ENCODE data around the gene STXBP2.

Gene STXBP2

DNA sequence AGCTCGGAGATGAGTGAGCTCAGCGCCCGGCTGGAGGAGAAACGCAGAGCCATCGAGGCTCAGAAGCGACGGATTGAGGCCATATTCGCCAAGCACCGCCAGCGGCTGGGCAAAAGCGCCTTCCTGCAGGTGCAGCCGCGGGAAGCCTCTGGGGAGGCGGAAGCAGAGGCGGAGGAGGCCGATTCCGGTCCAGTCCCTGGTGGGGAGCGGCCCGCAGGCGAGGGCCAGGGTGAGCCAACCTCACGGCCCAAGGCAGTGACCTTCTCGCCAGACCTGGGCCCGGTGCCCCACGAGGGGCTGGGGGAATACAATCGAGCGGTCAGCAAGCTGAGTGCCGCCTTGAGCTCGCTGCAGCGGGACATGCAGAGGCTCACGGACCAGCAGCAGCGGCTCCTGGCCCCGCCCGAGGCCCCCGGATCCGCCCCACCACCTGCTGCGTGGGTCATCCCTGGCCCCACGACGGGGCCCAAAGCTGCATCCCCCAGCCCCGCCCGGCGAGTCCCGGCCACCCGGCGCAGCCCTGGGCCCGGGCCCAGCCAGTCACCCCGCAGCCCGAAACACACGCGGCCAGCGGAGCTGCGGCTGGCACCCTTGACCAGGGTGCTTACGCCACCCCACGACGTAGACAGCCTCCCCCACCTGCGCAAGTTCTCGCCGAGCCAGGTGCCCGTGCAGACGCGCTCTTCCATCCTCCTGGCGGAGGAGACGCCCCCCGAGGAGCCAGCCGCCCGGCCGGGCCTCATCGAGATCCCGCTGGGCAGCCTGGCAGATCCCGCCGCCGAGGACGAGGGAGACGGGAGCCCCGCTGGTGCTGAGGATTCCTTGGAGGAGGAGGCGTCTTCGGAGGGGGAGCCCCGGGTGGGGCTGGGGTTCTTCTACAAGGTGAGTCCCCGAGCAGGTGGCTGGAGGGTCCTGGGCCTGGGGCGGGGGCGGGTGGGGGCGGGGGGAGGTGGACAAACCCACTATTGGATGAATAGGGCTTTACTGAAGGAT lies 24.3 kb upstream of the STXBP2 start:
- no peak for DNase-seq (ENCODE audit: low read depth, low spot score)
- H3K27ac ChIP-seq: no peak overlapping the region

DNA sequence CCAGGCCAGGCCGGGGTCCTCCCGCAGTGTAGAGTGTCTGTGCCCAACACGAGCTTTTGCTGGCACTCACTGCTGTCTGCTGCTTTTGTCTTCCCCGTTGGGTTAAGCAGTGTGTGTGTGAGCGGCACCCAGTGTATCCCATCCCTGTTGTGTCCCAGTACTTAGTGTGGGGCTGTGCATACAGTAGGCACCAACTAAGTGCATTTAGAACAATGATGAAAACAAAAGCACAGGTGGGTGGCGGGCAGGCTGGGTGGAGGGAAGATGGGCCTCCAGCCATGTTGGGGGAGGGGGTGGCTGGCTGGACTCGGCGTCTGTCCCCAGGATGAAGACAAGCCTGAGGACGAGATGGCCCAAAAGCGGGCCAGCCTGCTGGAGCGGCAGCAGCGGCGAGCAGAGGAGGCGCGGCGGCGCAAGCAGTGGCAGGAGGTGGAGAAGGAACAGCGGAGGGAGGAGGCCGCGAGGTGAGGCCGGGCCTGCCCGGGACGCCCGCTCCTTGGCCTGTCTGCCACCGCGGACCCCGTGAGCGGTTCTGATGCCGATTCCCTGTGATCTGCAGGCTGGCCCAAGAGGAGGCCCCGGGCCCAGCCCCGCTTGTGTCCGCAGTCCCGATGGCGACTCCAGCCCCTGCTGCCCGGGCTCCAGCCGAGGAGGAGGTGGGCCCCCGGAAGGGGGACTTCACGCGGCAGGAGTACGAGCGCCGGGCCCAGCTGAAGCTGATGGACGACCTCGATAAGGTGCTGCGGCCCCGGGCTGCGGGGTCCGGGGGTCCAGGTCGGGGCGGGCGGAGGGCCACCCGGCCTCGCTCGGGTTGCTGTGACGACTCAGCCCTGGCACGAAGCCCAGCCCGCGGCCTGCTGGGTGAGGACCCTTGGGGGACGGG lies 21.8 kb upstream of the STXBP2 start:
- H3K27ac ChIP-seq: no peak overlapping the region
- DNase-seq (ENCODE audit: low read depth, low spot score): no peak

DNA sequence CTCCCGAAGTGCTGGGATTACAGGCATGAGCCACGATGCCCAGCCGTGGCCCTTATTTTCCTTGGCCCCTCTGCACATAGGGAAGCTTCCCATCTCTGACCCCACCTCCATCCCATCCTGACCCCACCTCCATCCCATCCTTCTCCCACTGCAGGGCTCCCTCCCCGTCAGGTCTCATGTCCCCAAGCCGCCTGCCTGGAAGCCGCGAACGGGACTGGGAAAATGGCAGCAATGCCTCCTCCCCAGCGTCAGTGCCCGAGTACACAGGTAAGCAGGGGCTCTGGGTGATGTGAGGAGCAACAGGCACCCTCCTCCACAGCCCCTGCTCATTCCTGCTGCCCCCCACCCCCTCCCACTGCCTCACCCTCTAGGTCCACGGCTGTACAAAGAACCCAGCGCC lies 19.7 kb upstream of the STXBP2 start:
- DNase-seq (ENCODE audit: low read depth, low spot score): no peak
- no peak overlapping the region for H3K27ac ChIP-seq

- H3K27ac ChIP-seq: no peak overlapping the region
- DNase-seq (ENCODE audit: low read depth, low spot score): no peak
These were observed 19.2 kb upstream of the STXBP2 start for GRCh38 chr19:7617735-7618134.

DNA sequence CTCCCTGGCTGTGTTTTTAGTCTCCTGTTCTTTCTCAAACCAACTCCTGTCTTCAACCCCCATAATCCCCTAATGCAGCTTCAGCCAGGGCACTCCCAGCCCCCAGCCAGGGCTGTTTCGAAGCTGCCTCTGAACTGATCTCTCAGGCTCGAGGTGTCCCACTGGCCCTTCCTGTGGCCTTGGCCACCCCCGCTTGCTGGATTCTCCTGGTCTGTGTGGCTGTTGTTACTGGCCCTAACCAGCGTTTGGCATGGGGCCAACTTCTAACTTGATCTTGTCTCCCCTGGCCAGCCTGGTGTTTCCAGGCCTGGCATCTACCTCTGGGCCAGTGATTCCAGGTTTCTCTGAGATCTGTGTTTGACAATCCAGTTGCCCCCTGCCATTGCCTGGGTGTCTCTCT lies 18.6 kb upstream of the STXBP2 start:
- peak overlapping the region; percentile 64 for H3K27ac ChIP-seq
- no peak for DNase-seq (ENCODE audit: low read depth, low spot score)

- no peak for DNase-seq (ENCODE audit: low read depth, low spot score)
- H3K27ac ChIP-seq: peak overlapping the region; percentile 64
These were observed 18.0 kb upstream of the STXBP2 start for GRCh38 chr19:7618771-7619510.

DNA sequence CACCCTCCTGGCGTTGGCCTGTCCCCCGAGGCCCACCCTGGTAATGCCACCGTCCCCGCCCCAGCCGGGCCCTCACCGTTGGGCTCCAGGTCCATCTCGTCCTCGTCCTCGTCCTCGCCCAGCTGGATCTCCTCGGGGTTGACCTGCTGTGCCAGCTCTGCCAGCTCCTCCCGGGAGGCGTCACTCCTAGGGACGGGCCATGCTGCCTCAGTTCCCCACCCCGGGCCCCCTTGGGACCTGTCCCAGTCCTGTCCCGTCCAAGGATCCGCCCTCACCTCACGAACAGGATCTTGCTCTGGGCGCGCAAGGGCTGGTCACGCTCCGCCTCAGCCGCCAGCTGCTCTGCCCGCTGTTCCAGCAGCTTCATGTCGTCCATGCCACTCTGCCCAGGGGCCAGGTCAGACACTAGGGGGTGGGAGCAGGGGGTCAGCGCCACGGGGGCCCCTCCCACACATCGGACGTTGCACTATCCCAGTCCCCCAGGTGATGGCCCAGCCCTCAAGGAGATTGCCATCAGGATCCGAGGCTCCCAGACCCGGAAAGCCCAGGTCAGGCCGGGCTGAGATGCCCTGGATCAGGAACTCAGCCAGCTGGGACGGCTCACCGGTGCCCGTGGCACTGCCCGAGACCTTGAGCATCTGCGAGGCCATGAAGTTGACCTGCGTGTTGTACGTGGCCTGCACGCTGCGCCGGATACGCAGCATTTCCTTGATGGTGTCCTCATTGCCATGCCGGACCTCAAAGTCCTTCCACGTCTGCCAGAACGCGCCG lies 17.1 kb upstream of the STXBP2 start:
- H3K27ac ChIP-seq: peak overlapping the region; percentile 64
- DNase-seq (ENCODE audit: low read depth, low spot score): no peak

GRCh38 chr19:7620442-7621412 lies 16.2 kb upstream of the STXBP2 start:
- H3K27ac ChIP-seq: no peak overlapping the region
- DNase-seq (ENCODE audit: low read depth, low spot score): no peak

- no peak for DNase-seq (ENCODE audit: low read depth, low spot score)
- no peak overlapping the region for H3K27ac ChIP-seq
These were observed 13.8 kb upstream of the STXBP2 start for GRCh38 chr19:7622933-7623685.

DNA sequence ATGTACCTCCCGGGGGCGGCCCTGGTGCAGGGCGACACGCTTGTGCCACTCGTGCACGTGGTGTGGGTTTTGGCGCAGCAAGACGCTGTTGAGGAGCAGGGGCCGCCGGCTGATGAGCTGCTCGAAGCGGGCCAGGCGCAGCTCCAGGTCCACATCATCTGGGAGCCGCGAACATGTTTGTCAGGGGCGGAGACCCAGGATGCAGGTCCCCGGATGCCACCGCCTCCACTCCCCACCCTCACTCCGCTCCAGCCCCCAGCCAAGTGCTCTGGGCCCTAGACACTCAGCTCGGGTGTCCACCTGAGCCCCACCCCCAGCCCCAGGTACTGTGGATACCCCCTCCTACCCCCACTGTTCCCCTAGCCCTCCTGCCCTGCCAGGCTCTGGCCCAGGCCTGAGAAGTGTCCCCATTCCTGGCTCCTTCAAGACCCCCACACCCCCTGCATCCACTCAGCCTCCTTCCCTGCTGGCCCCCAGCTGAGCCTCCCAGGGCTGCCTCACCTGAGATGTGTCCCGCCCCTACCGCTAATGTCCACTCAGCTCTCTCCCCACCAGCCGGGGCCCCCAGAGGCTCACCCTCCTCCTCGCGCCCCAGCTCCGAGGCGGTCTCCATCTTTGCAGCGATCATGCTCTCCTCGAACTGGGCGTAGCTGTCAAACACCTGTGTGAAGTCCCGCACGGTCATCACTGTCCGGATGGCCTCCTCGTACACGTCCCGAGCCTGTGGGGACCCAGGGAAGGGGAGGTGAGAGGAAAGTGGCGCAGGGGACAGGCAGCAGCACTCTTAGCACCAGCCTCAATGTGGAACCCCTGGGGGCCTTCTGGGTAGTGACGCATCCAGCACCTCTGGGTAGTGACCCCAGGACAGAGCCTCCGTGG lies 12.9 kb upstream of the STXBP2 start:
- DNase-seq (ENCODE audit: low read depth, low spot score): no peak
- no peak overlapping the region for H3K27ac ChIP-seq

- no peak overlapping the region for H3K27ac ChIP-seq
- no peak for DNase-seq (ENCODE audit: low read depth, low spot score)
These were observed 12.1 kb upstream of the STXBP2 start for GRCh38 chr19:7624810-7625209.

GRCh38 chr19:7625763-7626372 lies 11.0 kb upstream of the STXBP2 start:
- H3K27ac ChIP-seq: no peak overlapping the region
- DNase-seq (ENCODE audit: low read depth, low spot score): no peak

- no peak for DNase-seq (ENCODE audit: low read depth, low spot score)
These were observed 9.7 kb upstream of the STXBP2 start for GRCh38 chr19:7627166-7627565.

DNA sequence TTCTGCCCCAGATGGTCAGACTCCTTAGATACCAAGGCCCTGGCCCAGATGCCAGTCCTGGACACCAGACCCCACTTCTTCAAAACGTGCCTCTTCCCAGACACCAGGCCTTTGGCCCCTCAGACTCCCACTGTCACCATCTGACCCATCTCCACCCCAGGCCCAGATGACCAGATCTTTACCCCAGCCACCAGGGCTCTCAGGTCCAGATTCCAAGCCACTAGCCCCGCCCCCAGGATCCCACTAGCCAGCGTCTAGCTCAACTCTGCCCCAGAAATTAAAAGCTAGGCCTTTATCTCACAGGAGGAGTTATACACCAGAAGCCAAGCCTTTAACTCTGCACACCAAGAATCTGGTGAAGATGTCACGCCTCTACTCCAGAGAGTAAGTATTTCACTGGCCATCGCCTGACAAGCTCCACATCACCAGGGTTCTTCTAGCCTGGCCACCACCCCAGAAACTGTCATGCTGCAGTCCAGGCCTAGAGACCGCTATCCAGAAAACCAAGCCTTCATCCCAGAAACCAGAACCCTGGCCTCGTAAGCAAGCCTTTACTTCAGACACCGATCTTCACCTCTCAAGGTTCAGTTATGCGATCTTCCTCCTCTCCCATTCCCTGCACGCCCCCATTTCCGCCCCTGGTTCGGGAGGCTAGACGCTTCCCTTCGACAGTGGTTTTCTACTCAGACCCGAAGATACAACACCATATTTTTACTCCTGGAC lies 8.2 kb upstream of the STXBP2 start:
- peak overlapping the region; percentile 24 for H3K27ac ChIP-seq
- DNase-seq (ENCODE audit: low read depth, low spot score): no peak

More at GRCh38 chr19:7627166-7627565, 9.7 kb upstream of the STXBP2 start:
- H3K27ac ChIP-seq: no peak overlapping the region

DNA sequence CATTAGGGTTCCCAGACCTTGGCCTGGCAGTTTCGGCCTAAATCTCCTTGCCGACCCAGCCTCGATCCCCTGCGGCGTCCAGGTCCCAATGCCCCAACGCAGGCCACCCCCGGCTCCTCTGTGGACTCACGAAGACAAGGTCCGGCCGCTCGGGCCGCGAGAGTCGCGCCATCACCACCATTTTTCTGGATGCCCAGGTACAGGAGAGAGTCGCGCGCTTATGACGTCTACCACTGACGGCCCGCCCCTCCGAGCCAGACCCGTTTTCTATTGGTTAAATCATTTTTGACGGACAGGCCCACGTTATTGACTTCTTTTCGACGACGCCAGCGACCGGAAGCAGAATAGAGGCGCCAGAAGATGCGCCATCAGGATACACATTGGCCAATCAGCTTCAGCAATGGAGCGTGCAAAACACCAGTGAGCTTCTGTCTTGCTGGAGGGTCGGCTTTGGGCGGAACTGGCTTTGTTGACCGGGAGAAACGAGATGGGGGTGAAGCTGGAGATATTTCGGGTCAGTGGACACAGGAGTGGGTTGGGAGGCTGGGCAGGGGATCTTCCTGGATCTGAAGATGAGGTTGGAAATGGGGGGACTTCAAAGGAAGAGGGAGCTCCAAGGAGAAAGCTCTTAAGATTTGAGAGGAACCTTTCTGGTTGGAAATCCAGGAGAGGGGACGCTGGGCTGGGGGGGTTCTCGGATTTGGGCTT lies 7.4 kb upstream of the STXBP2 start, which contains the start of the genes PET100 and XAB2:
Gene PET100 (plus strand): TSS at position 447 of the 708 bp plus-strand sequence. CDS start 41 bp downstream, at position 488.
Gene XAB2 (minus strand): TSS at position 199 of the 708 bp plus-strand sequence. CDS start 18 bp downstream, at position 181.
- peak within 1 kb of the TSS; percentile 24 for H3K27ac ChIP-seq
- DNase-seq (ENCODE audit: low read depth, low spot score): peak; percentile 96

All from epithelial cell of prostate (primary cell).